Liver (tissue), 9 donors: ENCODE data around the gene STAM2. TPM values are rescaled to one million over a fixed set of nuclear protein-coding genes. Genes with fewer than 3 reads are reported as not detected.

Source experiments
- DNase-seq: peaks from one replicate; pipeline ENCODE4 v3.0.0-alpha.2; 2017; ENCODE audit warnings: low spot score
- H3K27ac ChIP-seq, 2 donors: one replicate each; pipeline ENCODE4 v1.7.0; 2013; ENCODE audit warnings: inconsistent platforms in 2 of 2, low read length in 2 of 2, control low read depth in 1 of 2, low read depth in 1 of 2, mild to moderate bottlenecking in 1 of 2
- H3K27me3 ChIP-seq, 4 donors: one replicate each; pipeline versions ENCODE4 v1.6.1 to v1.7.0; 2013; ENCODE audit warnings: low read length in 3 of 4, inconsistent platforms in 1 of 4, mild to moderate bottlenecking in 1 of 4, moderate library complexity in 1 of 4; ENCODE audit not compliant: control insufficient read depth in 4 of 4, insufficient read depth in 4 of 4
- H3K36me3 ChIP-seq, 4 donors: one replicate each; pipeline versions ENCODE4 v1.6.1 to v1.7.0; 2013; ENCODE audit warnings: low read length in 3 of 4, mild to moderate bottlenecking in 3 of 4, low read depth in 1 of 4, moderate library complexity in 1 of 4; ENCODE audit not compliant: control insufficient read depth in 4 of 4, insufficient read depth in 3 of 4
- H3K4me1 ChIP-seq, 4 donors: one replicate each; pipeline versions ENCODE4 v1.6.1 to v1.7.0; 2013; ENCODE audit warnings: low read length in 3 of 4, mild to moderate bottlenecking in 3 of 4, moderate library complexity in 1 of 4; ENCODE audit not compliant: control insufficient read depth in 4 of 4, insufficient read depth in 4 of 4
- H3K4me3 ChIP-seq, 3 donors: one replicate each; pipeline versions ENCODE4 v1.6.1 to v1.7.0; 2013; ENCODE audit warnings: low read length in 3 of 3, control low read depth in 1 of 3, low read depth in 1 of 3, mild to moderate bottlenecking in 1 of 3
- H3K9ac ChIP-seq, 2 donors: one replicate each; pipeline ENCODE4 v1.7.0; 2013; ENCODE audit warnings: low read length in 2 of 2, mild to moderate bottlenecking in 2 of 2, moderate library complexity in 2 of 2, control low read depth in 1 of 2, low read depth in 1 of 2
- H3K9me3 ChIP-seq, 4 donors: one replicate each; pipeline versions ENCODE4 v1.6.1 to v1.7.0; 2013; ENCODE audit warnings: low read length in 3 of 4; ENCODE audit not compliant: control insufficient read depth in 4 of 4
- ATF3 ChIP-seq: IDR thresholded peaks from 2 replicates; pipeline ENCODE4 v1.6.1; 2016; ENCODE audit warnings: antibody characterized with exemption
- EGR1 ChIP-seq, 2 donors: IDR thresholded peaks; 2 replicates each; pipeline ENCODE4 v1.6.1; 2016 to 2018; ENCODE audit warnings: antibody characterized with exemption in 2 of 2, low read depth in 2 of 2
- FOXA1 ChIP-seq: IDR thresholded peaks from 2 replicates; pipeline ENCODE4 v1.6.1; 2016; ENCODE audit warnings: antibody characterized with exemption
- FOXA2 ChIP-seq: IDR thresholded peaks from 2 replicates; pipeline ENCODE4 v1.6.1; 2016; ENCODE audit warnings: antibody characterized with exemption
- GABPA ChIP-seq, 2 donors: IDR thresholded peaks in 1 of 2; conservative IDR thresholded peaks in 1 of 2; 2 replicates each; pipeline ENCODE4 v1.6.1; 2016; ENCODE audit warnings: antibody characterized with exemption in 2 of 2, mild to moderate bottlenecking in 1 of 2, moderate library complexity in 1 of 2
- HNF4A ChIP-seq, 2 donors: conservative IDR thresholded peaks; 2 replicates each; pipeline ENCODE4 v1.6.1; 2016; ENCODE audit warnings: antibody characterized with exemption in 2 of 2, mild to moderate bottlenecking in 2 of 2
- HNF4G ChIP-seq: IDR thresholded peaks from 2 replicates; pipeline ENCODE4 v1.6.1; 2016; ENCODE audit warnings: antibody characterized with exemption
- JUND ChIP-seq, 2 donors: IDR thresholded peaks; 2 replicates each; pipeline ENCODE4 v1.6.1; 2016; ENCODE audit warnings: antibody characterized with exemption in 2 of 2
- MAX ChIP-seq: IDR thresholded peaks from 2 replicates; pipeline ENCODE4 v1.6.1; 2016; ENCODE audit warnings: antibody characterized with exemption
- NR2F2 ChIP-seq: IDR thresholded peaks from 2 replicates; pipeline ENCODE4 v1.6.1; 2016; ENCODE audit warnings: antibody characterized with exemption
- RAD21 ChIP-seq, 2 donors: IDR thresholded peaks; 2 replicates each; pipeline ENCODE4 v1.6.1; 2016; ENCODE audit warnings: antibody characterized with exemption in 2 of 2, mild to moderate bottlenecking in 2 of 2
- REST ChIP-seq: IDR thresholded peaks from 2 replicates; pipeline ENCODE4 v1.6.1; 2016; ENCODE audit warnings: antibody characterized with exemption, mild to moderate bottlenecking
- RXRA ChIP-seq, 2 donors: IDR thresholded peaks; 2 replicates each; pipeline ENCODE4 v1.6.1; 2017 to 2018; ENCODE audit warnings: antibody characterized with exemption in 2 of 2, mild to moderate bottlenecking in 1 of 2
- SP1 ChIP-seq: IDR thresholded peaks from 2 replicates; pipeline ENCODE4 v1.6.1; 2018; ENCODE audit warnings: antibody characterized with exemption, mild to moderate bottlenecking
- YY1 ChIP-seq: IDR thresholded peaks from 2 replicates; pipeline ENCODE4 v1.6.1; 2016; ENCODE audit warnings: antibody characterized with exemption, mild to moderate bottlenecking
- ZBTB33 ChIP-seq: IDR thresholded peaks from 2 replicates; pipeline ENCODE4 v1.6.1; 2016; ENCODE audit warnings: antibody characterized with exemption
- WGBS: extraction: QIAGEN DNeasy Blood & Tissue Kit; methylation state at CpG from one replicate; pipeline ENCODE4 v1.1.7; 2013; 5-methylcytosine and 5-hydroxymethylcytosine counted together
- polyA plus RNA-seq, 2 donors: library from polyadenylated mRNA; stranded (reverse) in 1 of 2; unstranded in 1 of 2; fragments of 200-250 nt in 1 of 2; fragments of >200 nt in 1 of 2; fragmentation: Nextera tagmentation in 1 of 2; extraction: Ambion mirVana in 1 of 2; gene quantifications; one replicate each; pipeline versions ENCODE4 v1.2.1 to v1.2.3, GENCODE V29; 2013 to 2015
- total RNA-seq, 2 donors: library from RNA; depleted of rRNA; stranded (reverse); fragments of >200 nt; gene quantifications; one replicate each; pipeline ENCODE4 v1.2.3, GENCODE V29; 2014
- donor health status: healthy.
- donor health status: healthy.
- donor health status: healthy.
- donor health status: healthy.
- donor health status: healthy.

STAM2 gene
- total and polyA plus RNA-seq, 4 donors: 4.0 to 18.0 (median 7.2) TPM

- H3K4me3 ChIP-seq: no peak overlapping the region
- H3K9me3 ChIP-seq: no peaks in the 10 kb centered on the region
- peaks cover 5 to 17% (median 12%) of the 10 kb centered on the region in 4 donors for H3K4me1 ChIP-seq
- H3K36me3 ChIP-seq: no peaks in the 10 kb centered on the region
- DNase-seq: no peak
- WGBS: 60% methylated on average over 3 of the region's 3 CpGs
- no peak for TF ChIP-seq FOXA1
- TF ChIP-seq SP1: no peak
- TF ChIP-seq RAD21 (IDR thresholded peaks at IDR 0.05): no peak
- no peak for TF ChIP-seq HNF4G
- no peak for TF ChIP-seq HNF4A (conservative IDR thresholded peaks at IDR 0.05)
- TF ChIP-seq JUND (IDR thresholded peaks at IDR 0.05): no peak
- no peaks in the 10 kb centered on the region for H3K27me3 ChIP-seq
- peak overlapping the region in 1 of 2 donors; percentile 25 for H3K9ac ChIP-seq
- no peak overlapping the region for H3K27ac ChIP-seq
Measured at GRCh38 chr2:152166633-152167032, 8.9 kb downstream of the STAM2 start.

DNA sequence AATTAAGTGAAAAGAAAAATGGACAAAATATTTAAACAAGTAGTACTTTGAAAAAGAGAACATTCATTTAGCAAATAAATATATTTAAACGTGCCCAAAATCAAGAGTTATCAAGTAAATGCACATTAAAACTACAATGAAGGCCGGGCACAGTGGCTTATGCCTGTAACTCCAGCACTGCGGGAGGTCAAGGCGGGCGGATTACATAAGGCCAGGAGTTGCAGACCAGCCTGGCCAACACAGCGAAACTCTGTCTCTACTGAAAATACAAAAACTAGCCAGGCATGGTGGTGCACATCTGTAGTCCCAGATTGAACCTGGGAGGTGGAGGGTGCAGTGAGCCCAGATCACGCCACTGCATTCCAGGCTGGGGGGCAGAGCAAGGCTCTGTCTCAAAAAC, 9.8 kb downstream of the STAM2 start:
- H3K4me1 ChIP-seq: peaks cover 3 to 15% (median 9%) of the 10 kb centered on the region in 4 donors
- no peaks in the 10 kb centered on the region for H3K9me3 ChIP-seq
- TF ChIP-seq YY1 (no peak), RAD21 (IDR thresholded peaks at IDR 0.05) (no peak), NR2F2 (no peak), ATF3 (no peak), REST (no peak), FOXA2 (no peak), SP1 (no peak), GABPA (IDR thresholded peaks at IDR 0.05 in 1 of 2, conservative IDR thresholded peaks at IDR 0.05 in 1 of 2) (no peak), ZBTB33 (no peak), RXRA (IDR thresholded peaks at IDR 0.05) (no peak), MAX (no peak), FOXA1 (no peak), EGR1 (IDR thresholded peaks at IDR 0.05; ENCODE audit: low read depth in 2 of 2) (no peak)
- H3K27me3 ChIP-seq: no peaks in the 10 kb centered on the region
- H3K27ac ChIP-seq: no peak overlapping the region
- 91% methylated on average over 7 of the region's 7 CpGs for WGBS
- H3K36me3 ChIP-seq: no peaks in the 10 kb centered on the region
- no peak for DNase-seq
- no peak overlapping the region for H3K4me3 ChIP-seq
- no peak overlapping the region for H3K9ac ChIP-seq
